PC-9 (cell line): ENCODE results near the gene LRIG1. TPM values are rescaled to one million over a fixed set of nuclear protein-coding genes. Genes with fewer than 3 reads are reported as not detected.
"Not testable (repeated sequence)": the region's sequence is repeated elsewhere in the genome, so short reads cannot be mapped to it uniquely, and the experiment has no call there.

ENCODE experiments used
- BruUV-seq: library from RNA; stranded (reverse); fragments of 400-500 nt; replicated peaks from 2 replicates; lab custom pipeline; 2021; lab: Mats Ljungman, UMichigan
- CTCF ChIA-PET: fragments of 300-600 bp; sonication (Branson Sonifier 250); formaldehyde crosslinking; loops from one replicate; lab custom pipeline; 2022; ENCODE audit warnings: antibody characterized with exemption; lab: Charles Lee
- POLR2A ChIA-PET: fragments of 300-600 bp; sonication (Branson Sonifier 250); formaldehyde crosslinking; loops from one replicate; lab custom pipeline; 2022; ENCODE audit warnings: antibody characterized with exemption; ENCODE audit not compliant: unreplicated experiment; lab: Charles Lee
- DNase-seq, 2 experiments: peaks; one replicate each; pipeline versions ENCODE4 v3.0.0 to v3.0.0-alpha.2; 2015 to 2022; ENCODE audit warnings: mixed read lengths in 1 of 2
- H2AFZ ChIP-seq: fragments of 200-600 bp; sonication (generic); 2 replicates; pipeline ENCODE4 v1.8.1; 2017; ENCODE audit warnings: antibody characterized with exemption
- H3F3A ChIP-seq: fragments of 200-600 bp; sonication (generic); 2 replicates; pipeline ENCODE4 v1.8.1; 2017; ENCODE audit warnings: antibody characterized with exemption, mild to moderate bottlenecking, low read depth; ENCODE audit not compliant: insufficient read depth
- H3K27ac ChIP-seq: fragments of 200-600 bp; sonication (generic); 2 replicates; pipeline ENCODE4 v1.6.1; 2016; ENCODE audit warnings: mixed run types
- H3K27me3 ChIP-seq: fragments of 200-600 bp; sonication (generic); 2 replicates; pipeline ENCODE4 v1.6.1; 2016; ENCODE audit warnings: low read depth, mixed run types; ENCODE audit not compliant: insufficient read depth
- H3K36me3 ChIP-seq: fragments of 200-600 bp; sonication (generic); 2 replicates; pipeline ENCODE4 v1.6.1; 2016; ENCODE audit warnings: low read depth, mixed run types
- H3K4me1 ChIP-seq: fragments of 200-600 bp; sonication (generic); replicated peaks from 2 replicates; pipeline ENCODE4 v1.6.1; 2016; ENCODE audit warnings: mixed run types; ENCODE audit not compliant: insufficient read depth
- H3K4me2 ChIP-seq: fragments of 200-600 bp; sonication (generic); 2 replicates; pipeline ENCODE4 v1.6.1; 2017; ENCODE audit warnings: mixed run types
- H3K4me3 ChIP-seq: fragments of 200-600 bp; sonication (generic); 2 replicates; pipeline ENCODE4 v1.6.1; 2016; ENCODE audit warnings: mixed run types
- H3K79me2 ChIP-seq: fragments of 200-600 bp; sonication (generic); 2 replicates; pipeline ENCODE4 v1.6.1; 2017; ENCODE audit warnings: low read depth, mixed run types
- H3K9me2 ChIP-seq: fragments of 200-600 bp; sonication (generic); 2 replicates; pipeline ENCODE4 v1.8.1; 2017; ENCODE audit warnings: mild to moderate bottlenecking; ENCODE audit not compliant: insufficient read depth
- H3K9me3 ChIP-seq: fragments of 200-600 bp; sonication (generic); 2 replicates; pipeline ENCODE4 v1.8.1; 2016; ENCODE audit warnings: low read depth; ENCODE audit not compliant: insufficient read depth
- H4K20me1 ChIP-seq: fragments of 200-600 bp; sonication (generic); 2 replicates; pipeline ENCODE4 v1.8.1; 2017; ENCODE audit not compliant: insufficient read depth
- CTCF ChIP-seq: fragments of 200-600 bp; sonication (generic); conservative IDR thresholded peaks from 2 replicates; pipeline ENCODE4 v1.6.1; 2017; ENCODE audit warnings: mixed run types, antibody characterized with exemption, mild to moderate bottlenecking, moderate library complexity
- EZH2 ChIP-seq: fragments of 200-600 bp; sonication (generic); IDR thresholded peaks from 2 replicates; pipeline ENCODE4 v1.8.0; 2017; ENCODE audit warnings: antibody characterized with exemption, low read depth
- intact Hi-C: fragments of 100-400 bp; cut with micrococcal nuclease; formaldehyde crosslinking; loops from one replicate; pipeline ENCODE4 v1.10.0; 2022; ENCODE audit not compliant: unreplicated experiment
- total RNA-seq: library from RNA; stranded (reverse); gene quantifications from 2 replicates; pipeline ENCODE4 v1.2.3, GENCODE V29; 2021

Gene LRIG1
- total RNA-seq, 1 experiment from 2014 or later: not detected

DNA sequence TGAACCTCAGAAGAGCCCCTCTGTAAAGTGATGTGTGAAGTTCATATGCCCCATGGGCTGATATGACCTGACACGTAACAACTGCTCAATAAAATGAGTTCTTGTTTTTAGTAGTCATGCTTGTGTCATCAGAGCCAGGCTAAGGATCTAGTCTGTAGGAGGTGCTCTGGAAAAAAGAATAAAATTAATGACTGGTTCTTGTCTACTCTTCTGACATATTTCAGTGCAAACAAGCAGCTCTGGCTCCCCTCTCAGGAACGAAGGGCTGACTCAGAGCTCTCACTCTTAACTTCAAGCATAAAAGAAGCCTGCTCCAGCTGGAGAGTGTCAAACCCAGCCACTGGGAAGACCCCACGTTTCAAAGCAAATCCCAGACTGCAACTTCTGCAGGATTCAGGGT, 77.0 kb downstream of the LRIG1 start:
- ChIA-PET POLR2A (no interaction called here), CTCF (no interaction called here)
- Histone ChIP-seq H3K9me3 (no peaks in the 10 kb centered on the region), H3K4me1 (no peaks in the 10 kb centered on the region; the same call in 1 of the 2 replicates), H3F3A (no peaks in the 10 kb centered on the region), H3K4me3 (no peak overlapping the region), H3K27me3 (peaks cover 4% of the 10 kb centered on the region; the same call in 1 of the 2 replicates), H4K20me1 (no peaks in the 10 kb centered on the region), H3K4me2 (no peak overlapping the region), H2AFZ (no peak overlapping the region), H3K36me3 (no peaks in the 10 kb centered on the region), H3K27ac (no peak overlapping the region), H3K9me2 (no peaks in the 10 kb centered on the region), H3K79me2 (no peaks in the 10 kb centered on the region)
- DNase-seq: no peak
- no peak for TF ChIP-seq CTCF
- TF ChIP-seq EZH2: no peak
- no TSS peak for BruUV-seq
- intact Hi-C loops: no loop called here

DNA sequence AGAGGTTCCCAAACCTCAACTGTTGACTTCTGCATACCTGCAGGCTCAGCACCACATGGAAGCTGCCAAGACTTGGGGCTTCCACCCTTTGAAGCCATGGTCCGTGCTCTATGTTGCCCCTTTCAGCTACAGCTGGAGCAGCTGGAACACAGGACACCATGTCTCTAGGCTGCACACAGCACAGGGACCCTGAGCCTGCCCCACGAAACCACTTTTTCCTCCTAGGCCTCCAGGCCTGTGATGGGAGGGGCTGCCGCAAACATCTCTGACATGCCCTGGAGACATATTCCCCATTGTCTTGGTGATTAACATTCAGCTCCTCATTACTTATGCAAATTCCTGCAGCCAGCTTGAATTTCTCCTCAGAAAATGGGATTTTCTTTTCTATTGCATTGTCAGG, 78.9 kb downstream of the LRIG1 start:
- H3K9me3 ChIP-seq, H2AFZ ChIP-seq, H3K36me3 ChIP-seq, H3F3A ChIP-seq, BruUV-seq, H3K9me2 ChIP-seq, H4K20me1 ChIP-seq, H3K79me2 ChIP-seq, H3K4me1 ChIP-seq, H3K4me2 ChIP-seq, H3K4me3 ChIP-seq, H3K27ac ChIP-seq, H3K27me3 ChIP-seq, DNase-seq, CTCF ChIA-PET, intact Hi-C loops, POLR2A ChIA-PET: not testable (repeated sequence)

- H3K9me2 ChIP-seq, intact Hi-C loops, H3K9me3 ChIP-seq, H3K79me2 ChIP-seq, H3K36me3 ChIP-seq, H3K4me1 ChIP-seq, H3K27ac ChIP-seq, POLR2A ChIA-PET, H3F3A ChIP-seq, BruUV-seq, H3K4me3 ChIP-seq, H3K4me2 ChIP-seq, CTCF ChIA-PET, H2AFZ ChIP-seq, H3K27me3 ChIP-seq, H4K20me1 ChIP-seq, DNase-seq: not testable (repeated sequence)
These were observed 79.7 kb downstream of the LRIG1 start for GRCh38 chr3:66421144-66421543.

DNA sequence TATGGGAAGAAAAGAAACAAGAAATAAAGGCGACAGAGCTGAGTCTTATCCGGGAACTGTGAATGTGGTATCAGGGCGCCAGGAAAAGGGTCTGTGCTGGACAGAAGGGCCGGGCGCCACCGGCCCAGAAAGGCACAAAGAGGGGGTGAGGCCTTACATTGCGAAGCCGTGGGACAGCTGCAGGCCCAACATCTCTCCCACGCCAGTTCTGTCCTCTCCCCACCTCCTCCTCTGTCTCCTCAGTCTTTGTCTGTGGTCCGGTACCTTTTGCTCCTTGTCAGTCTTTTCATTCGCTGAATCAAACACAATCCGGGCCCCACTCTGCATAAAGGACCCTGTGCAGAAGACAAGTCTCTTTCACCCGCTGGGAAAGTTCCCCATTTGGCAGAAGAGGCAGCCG, 81.8 kb downstream of the LRIG1 start:
- no peak overlapping the region for H2AFZ ChIP-seq
- POLR2A ChIA-PET: no interaction called here
- no peak overlapping the region for H3K4me2 ChIP-seq
- TF ChIP-seq CTCF: no peak
- no peak for TF ChIP-seq EZH2
- H4K20me1 ChIP-seq: no peaks in the 10 kb centered on the region
- H3F3A ChIP-seq: no peaks in the 10 kb centered on the region
- intact Hi-C loops: no loop called here
- CTCF ChIA-PET: no interaction called here
- no peak overlapping the region for H3K4me3 ChIP-seq
- no peaks in the 10 kb centered on the region for H3K9me3 ChIP-seq
- no peak overlapping the region for H3K27ac ChIP-seq
- no peaks in the 10 kb centered on the region for H3K4me1 ChIP-seq
- H3K36me3 ChIP-seq: no peaks in the 10 kb centered on the region
- H3K79me2 ChIP-seq: no peaks in the 10 kb centered on the region
- no peak for DNase-seq
- H3K9me2 ChIP-seq: no peaks in the 10 kb centered on the region
- H3K27me3 ChIP-seq: no peaks in the 10 kb centered on the region
- BruUV-seq: no TSS peak
